SH-SY5Y (cell line): Measurements from ENCODE around the gene HNRNPR.

Experiments used
- GATA2 ChIP-seq: IDR thresholded peaks from 2 replicates; pipeline ENCODE4 v1.6.1; 2011; ENCODE audit warnings: mild to moderate bottlenecking, low read depth, low read length
- GATA3 ChIP-seq: IDR thresholded peaks from 2 replicates; pipeline ENCODE4 v1.6.1; 2011; ENCODE audit warnings: low read depth, mild to moderate bottlenecking, low read length, moderate library complexity

DNA sequence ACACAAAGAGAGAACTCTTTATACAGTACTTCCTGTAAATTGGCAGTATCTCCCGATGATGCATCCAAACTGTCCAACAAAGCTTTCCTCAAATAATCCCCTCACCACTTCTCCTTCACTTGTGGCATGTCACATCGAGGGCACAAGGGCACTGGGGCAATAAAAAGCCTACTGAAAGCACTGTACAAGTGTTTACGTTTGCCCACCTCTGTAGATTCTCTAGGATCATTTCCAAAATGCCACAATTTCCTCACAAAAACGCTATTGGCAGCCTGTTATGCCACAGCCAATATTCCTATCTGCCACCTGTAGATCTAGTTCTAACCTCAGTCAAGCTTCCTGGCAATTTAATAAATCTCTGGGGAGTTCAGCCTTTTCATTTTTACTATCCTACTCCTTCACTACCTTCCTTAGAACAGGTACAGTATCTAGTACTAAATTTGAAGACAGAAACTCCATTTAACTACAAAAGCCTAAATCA, 39.9 kb downstream of the HNRNPR start:
- TF ChIP-seq GATA2 (no peak), GATA3 (no peak)
